ENCODE measurements around the gene COA8. TPM values are rescaled to one million over a fixed set of nuclear protein-coding genes. Genes with fewer than 3 reads are reported as not detected.
"Not testable (repeated sequence)": the region's sequence is repeated elsewhere in the genome, so short reads cannot be mapped to it uniquely, and the experiment has no call there.

The COA8 gene
- total RNA-seq, 2 donors from 2014 or later, result 40.0 to 47.8 TPM

DNA sequence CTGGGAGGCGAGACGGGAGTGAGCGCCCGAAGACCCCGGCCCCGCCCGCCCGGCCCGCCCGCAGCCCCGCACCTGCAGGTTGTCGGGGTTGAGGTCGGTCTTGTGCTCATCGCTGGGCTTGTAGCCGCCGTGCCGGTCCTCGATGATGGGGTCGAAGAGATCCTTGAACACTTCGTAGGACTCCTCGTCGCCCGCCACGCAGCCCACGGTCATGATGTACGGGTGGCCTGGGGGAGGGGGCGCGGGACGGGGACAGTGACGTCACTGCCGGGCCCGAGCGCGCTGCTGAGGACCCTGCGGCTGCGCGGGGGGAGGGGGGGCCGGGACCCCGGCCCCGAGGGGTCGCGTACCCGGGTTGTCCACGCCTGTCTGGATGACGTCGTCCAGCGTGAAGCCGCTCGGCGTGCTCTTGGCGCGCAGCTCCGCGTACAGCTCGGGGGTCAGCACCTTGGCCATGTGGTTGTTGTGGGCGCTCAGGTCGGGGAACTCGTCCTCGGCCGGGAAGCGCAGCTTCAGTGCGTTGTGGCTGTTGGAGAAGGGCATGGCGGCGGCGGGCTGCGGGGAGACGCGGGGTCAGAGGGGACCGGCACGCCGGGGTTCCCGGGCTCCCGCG lies 40.7 kb upstream of the COA8 start:
- Mint-ChIP-seq H3K36me3 (ENCODE audit: insufficient read depth in 2 of 2) (peaks cover 0 to 1% of the 10 kb centered on the region in 2 donors), H3K4me1 (ENCODE audit: low read depth) (peaks cover 17% of the 10 kb centered on the region), H3K27me3 (ENCODE audit: low read depth) (no peaks in the 10 kb centered on the region), H3K4me3 (peak overlapping the region; percentile 43 to 50), H3K27ac (no peak overlapping the region), H3K9me3 (no peaks in the 10 kb centered on the region)
- ATAC-seq (replicated peaks in 1 of 2), result no peak
- no peak for DNase-seq

DNA sequence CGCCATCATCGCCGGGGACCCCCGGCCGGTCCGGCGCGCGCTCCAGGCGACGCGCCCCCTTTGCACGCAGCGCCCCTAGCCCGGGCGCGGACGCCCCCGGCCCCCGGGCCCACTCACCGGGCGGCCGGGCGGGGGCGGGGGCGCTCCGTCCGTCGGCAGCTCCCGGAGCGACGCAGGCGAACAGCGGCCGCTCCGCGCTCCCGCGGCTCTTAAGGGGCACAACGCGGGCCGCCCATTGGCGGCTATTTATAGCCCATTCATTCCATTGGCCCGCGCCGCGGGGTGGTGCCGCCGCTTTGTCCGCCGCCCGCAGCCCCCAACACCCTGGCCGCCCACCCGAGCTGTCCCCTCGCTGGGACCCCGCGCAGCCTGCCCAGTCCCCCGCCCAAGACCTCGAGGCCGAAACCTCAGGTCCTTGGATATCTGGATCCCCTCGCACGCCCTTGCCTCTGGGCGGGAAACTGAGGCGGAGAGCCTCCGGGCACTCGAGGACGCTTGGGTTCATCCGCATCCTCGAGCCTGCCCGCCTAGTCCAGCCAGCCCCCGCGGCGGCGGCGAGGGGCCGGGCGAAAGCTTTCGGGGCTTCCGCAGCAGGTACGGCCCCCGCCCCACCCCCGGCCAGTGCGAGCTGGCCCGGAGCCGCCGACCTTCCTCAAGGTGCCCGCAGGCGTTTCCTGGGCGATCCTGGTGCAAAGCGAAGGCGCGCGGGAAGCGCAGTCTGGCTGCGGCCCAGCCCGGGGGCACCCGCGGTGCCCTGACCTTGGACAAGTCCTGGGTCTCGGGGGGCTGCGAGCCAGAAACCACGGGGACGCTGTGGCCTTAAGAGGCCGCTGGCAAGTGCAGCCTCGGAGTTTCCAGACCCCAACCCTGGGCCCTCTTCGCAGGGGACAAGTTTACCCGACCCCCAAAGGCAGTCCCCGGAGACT lies 39.8 kb upstream of the COA8 start, which contains the start of gene CKB:
Gene CKB, minus strand, starts transcription at position 182 of the 926 bp plus-strand sequence. CDS start 337 bp downstream, outside the sequence.
- Mint-ChIP-seq H3K4me1 (ENCODE audit: low read depth) (peaks cover 26% of the 10 kb centered on the region), H3K4me3 (peak within 1 kb of the TSS; percentile 43 to 50), H3K27ac (no peak within 1 kb of the TSS), H3K27me3 (ENCODE audit: low read depth) (no peaks in the 10 kb centered on the region), H3K36me3 (ENCODE audit: insufficient read depth in 2 of 2) (peaks cover 0 to 1% of the 10 kb centered on the region in 2 donors), H3K9me3 (no peaks in the 10 kb centered on the region)
- DNase-seq (peak; percentile 38 to 41), ATAC-seq (replicated peaks in 1 of 2) (peak; percentile 16 to 21)

DNA sequence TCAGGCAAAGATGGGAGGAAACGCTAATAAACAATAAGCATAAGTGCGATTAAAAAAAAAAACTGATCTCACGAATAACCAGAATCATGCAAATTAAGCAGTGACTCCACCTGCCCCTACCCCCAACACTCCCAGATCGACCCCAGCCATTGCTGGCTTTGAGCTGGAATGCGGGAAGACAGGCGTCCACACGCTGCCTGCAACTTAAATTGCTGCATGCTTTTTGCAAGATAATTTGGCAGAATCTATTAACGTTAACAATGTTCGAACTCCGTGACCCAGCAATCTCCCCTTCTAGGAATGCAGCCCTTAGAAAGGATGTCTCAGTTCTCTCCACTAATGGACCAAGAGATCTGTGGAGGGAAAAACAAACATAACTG lies 39.2 kb upstream of the COA8 start:
- no peak for ATAC-seq (replicated peaks in 1 of 2)
- Mint-ChIP-seq H3K4me3 (peak overlapping the region; percentile 25 to 37), H3K9me3 (no peaks in the 10 kb centered on the region)

DNA sequence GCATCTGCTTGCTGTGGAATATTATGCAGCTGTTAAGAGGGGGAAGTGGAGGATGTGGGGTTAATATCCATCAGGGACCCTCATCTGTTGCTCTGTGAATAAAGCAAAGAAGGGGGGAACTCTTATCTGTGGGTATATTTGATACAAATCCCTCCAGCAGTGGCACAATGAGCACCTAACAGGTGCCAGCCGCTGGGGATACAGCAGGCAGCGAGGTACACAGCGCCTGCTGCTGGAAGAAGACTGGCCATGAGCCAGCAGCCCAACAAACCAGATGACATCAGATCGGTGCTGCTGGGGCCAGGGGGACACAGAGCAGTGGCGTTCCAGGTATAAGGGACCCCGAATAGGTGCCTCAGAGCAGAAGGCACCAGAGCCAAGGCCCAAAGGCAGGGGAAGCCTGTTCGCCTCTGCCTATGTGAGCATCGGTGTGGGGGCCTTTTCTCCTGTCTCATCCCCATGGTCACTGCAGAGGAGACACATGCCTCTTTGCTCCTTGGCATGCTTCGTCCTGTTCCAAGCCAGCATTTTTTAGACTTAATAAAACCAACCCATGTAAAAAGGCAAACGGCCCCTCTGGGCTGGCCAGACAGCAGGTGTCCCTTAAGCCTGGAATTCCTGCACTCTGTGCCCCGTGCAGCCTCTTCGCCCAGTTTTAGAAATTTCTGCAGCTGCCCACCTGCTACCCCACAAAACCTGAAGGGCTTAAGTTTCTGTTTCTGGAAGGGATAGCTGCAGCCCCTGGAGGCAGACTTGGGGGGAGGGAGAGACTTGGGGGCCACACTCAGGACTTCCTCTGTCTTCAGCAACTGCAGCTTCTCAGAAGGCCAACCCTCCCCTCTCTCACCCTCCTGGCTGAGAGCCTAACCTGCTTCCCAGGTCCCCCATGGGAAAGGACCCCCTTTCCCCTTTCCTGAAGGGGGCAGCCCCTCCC lies 38.5 kb upstream of the COA8 start:
- no peak for ATAC-seq (replicated peaks in 1 of 2)
- Mint-ChIP-seq H3K27me3 (ENCODE audit: low read depth) (no peaks in the 10 kb centered on the region), H3K4me1 (ENCODE audit: low read depth) (peaks cover 28% of the 10 kb centered on the region), H3K36me3 (ENCODE audit: insufficient read depth in 2 of 2) (peaks cover 1 to 2% of the 10 kb centered on the region in 2 donors), H3K27ac (no peak overlapping the region), H3K4me3 (no peak overlapping the region), H3K9me3 (no peaks in the 10 kb centered on the region)
- DNase-seq, result no peak

More for the DNA sequence above, 39.2 kb upstream of the COA8 start:
- Mint-ChIP-seq H3K36me3 (ENCODE audit: insufficient read depth in 2 of 2) (peaks cover 0 to 1% of the 10 kb centered on the region in 2 donors), H3K4me1 (ENCODE audit: low read depth) (peaks cover 32% of the 10 kb centered on the region), H3K27ac (no peak overlapping the region), H3K27me3 (ENCODE audit: low read depth) (no peaks in the 10 kb centered on the region)
- DNase-seq, result no peak

DNA sequence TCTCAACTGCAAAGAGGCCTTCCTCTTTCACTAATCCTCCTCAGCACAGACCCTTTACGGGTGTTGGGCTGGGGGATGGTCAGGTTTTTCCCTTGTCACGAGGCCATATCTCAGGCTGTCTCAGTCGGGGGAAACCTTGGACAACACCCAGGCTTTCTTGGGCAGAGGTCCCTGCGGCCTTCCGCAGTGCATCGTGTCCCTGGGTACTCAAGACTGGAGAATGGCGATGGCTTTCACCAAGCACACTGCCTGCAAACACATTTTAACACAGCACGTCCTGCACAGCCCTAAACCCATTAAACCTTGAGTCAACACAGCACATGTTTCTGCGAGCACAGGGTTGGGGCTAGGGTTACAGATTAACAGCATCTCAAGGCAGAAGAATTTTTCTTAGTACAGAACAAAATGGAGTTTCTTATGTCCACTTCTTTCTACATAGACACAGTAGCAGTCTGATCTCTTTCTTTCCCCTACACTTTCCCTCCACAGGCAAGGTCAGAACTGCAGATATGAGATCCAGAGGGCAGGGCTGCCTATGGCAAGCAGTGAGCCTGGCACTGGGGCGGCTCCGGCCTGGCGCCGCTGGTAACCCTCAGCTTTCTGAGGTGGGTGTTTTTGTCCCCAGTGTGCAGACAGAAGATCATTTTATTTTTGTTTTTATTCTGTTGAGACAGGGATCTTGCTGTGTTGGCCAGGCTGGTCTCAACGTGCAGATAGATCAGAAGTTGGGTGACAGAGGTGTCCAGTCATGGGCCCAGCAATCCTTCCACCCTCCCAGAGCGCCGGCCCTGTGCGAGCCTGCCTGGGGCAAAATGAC lies 37.1 kb upstream of the COA8 start:
- not testable (repeated sequence) for H3K27ac Mint-ChIP-seq; H3K36me3 Mint-ChIP-seq (ENCODE audit: insufficient read depth in 2 of 2); H3K27me3 Mint-ChIP-seq (ENCODE audit: low read depth); ATAC-seq (replicated peaks in 1 of 2); H3K4me3 Mint-ChIP-seq; DNase-seq; H3K9me3 Mint-ChIP-seq
- peaks cover 28% of the 10 kb centered on the region for H3K4me1 Mint-ChIP-seq (ENCODE audit: low read depth)

DNA sequence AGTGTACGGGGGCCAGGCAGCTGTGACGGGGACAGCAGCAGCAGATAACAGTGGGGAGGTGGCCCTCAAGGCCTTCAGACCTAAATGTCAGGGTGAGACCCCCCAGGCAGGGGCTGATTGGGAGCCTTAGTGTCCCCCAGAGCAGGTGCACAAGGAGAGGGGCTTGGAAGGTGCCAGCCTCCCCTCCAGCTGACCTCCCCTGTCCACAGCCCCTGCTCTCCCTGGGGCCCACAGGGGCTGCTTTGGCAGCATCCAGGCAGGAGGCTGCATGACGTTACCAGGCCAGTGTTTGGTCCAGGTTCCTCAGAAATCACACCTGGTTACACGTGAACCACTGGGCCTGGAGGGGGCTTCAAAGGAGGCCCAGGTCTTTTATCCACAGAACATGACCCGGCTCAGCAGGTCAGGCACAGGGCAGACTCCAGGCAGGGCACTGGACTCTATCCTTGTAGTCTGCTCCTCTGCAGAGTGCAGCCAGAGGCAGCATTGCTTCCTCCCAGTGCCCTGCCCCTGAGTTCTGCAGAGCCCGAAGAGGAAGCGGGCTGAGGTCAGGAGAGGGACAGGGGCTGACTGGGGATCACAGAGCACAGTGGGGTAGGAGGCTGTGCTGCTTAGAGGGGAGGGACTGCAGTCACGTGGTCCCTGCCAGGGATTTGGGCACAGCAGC lies 36.4 kb upstream of the COA8 start:
- no peaks in the 10 kb centered on the region for H3K9me3 Mint-ChIP-seq
- no peak overlapping the region for H3K4me3 Mint-ChIP-seq
- peaks cover 1 to 3% of the 10 kb centered on the region in 2 donors for H3K36me3 Mint-ChIP-seq (ENCODE audit: insufficient read depth in 2 of 2)
- no peak overlapping the region for H3K27ac Mint-ChIP-seq
- ATAC-seq (replicated peaks in 1 of 2), result no peak
- peaks cover 35% of the 10 kb centered on the region for H3K4me1 Mint-ChIP-seq (ENCODE audit: low read depth)
- H3K27me3 Mint-ChIP-seq (ENCODE audit: low read depth), result no peaks in the 10 kb centered on the region
- no peak for DNase-seq

DNA sequence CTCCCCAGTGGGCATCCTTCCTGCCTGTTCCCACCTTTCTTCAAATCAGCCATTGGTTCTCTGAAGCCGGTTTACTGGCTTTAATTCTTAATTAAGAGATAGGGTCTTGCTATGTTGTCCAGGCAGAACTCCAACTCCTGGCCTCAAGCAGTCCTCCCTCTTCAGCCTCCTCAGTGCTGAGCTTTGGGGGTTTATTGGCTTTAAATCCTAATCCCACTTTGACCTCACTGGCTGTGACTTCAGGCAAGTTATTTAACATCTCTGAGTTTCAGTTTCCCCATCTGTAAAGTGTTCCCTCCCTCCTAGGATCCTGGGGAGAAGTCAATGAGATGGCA lies 35.9 kb upstream of the COA8 start:
- H3K4me3 Mint-ChIP-seq, result peak overlapping the region in 1 of 2 donors; percentile 88
- peaks cover 1 to 3% of the 10 kb centered on the region in 2 donors for H3K36me3 Mint-ChIP-seq (ENCODE audit: insufficient read depth in 2 of 2)
- no peak for ATAC-seq (replicated peaks in 1 of 2)
- H3K27me3 Mint-ChIP-seq (ENCODE audit: low read depth), result no peaks in the 10 kb centered on the region
- no peak overlapping the region for H3K27ac Mint-ChIP-seq
- H3K4me1 Mint-ChIP-seq (ENCODE audit: low read depth), result peaks cover 37% of the 10 kb centered on the region
- no peaks in the 10 kb centered on the region for H3K9me3 Mint-ChIP-seq
- no peak for DNase-seq

DNA sequence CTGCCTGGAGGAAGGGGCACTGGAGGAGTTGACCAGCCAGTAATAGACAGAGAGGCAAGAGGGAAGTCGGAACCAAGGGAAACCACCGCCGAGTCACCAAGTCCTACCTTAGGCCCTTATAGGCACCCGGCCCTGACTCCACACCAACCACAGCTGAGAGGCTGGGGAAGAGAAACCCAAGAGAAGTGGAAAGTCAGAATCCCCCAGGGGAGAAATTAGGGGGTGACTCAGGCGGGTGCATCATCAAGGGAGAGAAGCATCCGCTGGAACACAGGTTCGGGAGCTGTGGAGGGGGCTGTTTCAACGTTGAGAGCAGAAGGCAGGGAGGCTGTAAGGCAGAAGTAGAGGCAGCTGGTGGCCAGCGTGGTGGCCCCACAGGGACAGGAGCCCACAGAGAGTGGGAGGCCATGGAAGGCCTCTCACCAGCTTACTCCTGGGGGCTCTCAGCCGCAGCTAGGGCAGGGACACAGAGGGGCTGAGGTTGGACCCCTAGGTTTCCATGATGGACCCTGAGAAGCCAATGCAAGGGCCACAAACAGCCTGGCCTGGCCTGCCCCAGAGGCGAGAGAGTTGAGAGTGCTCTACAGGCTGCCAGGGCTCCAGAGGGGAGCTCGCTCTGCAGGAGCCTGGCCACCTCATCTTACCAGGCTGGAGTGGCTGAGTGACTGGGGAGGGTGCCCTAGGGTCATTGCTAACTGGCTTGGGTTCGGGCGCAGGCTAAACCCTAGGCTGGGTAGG lies 35.2 kb upstream of the COA8 start:
- Mint-ChIP-seq H3K27ac (peak overlapping the region; percentile 82), H3K4me3 (peak overlapping the region; percentile 84 to 88), H3K36me3 (ENCODE audit: insufficient read depth in 2 of 2) (peaks cover 1 to 3% of the 10 kb centered on the region in 2 donors), H3K9me3 (no peaks in the 10 kb centered on the region), H3K4me1 (ENCODE audit: low read depth) (peaks cover 37% of the 10 kb centered on the region), H3K27me3 (ENCODE audit: low read depth) (no peaks in the 10 kb centered on the region)
- peak; percentile 46 to 50 for ATAC-seq (replicated peaks in 1 of 2)
- peak; percentile 35 to 55 for DNase-seq

DNA sequence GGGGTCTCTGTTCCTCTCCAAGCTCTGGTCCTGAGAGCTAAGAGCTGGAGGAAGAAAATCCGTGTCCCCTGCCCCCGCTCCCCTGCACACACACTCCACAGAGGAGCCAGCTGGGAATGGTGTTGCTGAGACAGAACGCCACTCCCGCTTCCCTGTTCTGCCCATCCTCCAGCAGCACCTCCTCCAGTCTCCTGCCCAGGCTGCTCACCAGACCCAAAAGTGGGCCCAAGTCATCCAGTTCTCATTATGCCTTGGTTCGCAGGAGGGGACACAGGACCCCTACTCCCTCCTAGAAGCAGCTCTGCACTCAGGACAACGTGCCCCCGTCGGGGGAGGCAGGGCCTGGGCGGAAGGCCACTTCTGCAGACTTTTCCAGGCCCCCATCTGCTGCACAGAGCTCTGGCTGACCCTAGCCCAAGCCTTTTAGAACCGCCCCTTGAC lies 34.6 kb upstream of the COA8 start:
- ATAC-seq (replicated peaks in 1 of 2) (no peak), DNase-seq (no peak)
- Mint-ChIP-seq H3K4me3 (peak overlapping the region; percentile 84 to 88), H3K4me1 (ENCODE audit: low read depth) (peaks cover 37% of the 10 kb centered on the region), H3K27me3 (ENCODE audit: low read depth) (no peaks in the 10 kb centered on the region), H3K36me3 (ENCODE audit: insufficient read depth in 2 of 2) (peaks cover 1 to 3% of the 10 kb centered on the region in 2 donors), H3K27ac (peak overlapping the region; percentile 67), H3K9me3 (no peaks in the 10 kb centered on the region)

DNA sequence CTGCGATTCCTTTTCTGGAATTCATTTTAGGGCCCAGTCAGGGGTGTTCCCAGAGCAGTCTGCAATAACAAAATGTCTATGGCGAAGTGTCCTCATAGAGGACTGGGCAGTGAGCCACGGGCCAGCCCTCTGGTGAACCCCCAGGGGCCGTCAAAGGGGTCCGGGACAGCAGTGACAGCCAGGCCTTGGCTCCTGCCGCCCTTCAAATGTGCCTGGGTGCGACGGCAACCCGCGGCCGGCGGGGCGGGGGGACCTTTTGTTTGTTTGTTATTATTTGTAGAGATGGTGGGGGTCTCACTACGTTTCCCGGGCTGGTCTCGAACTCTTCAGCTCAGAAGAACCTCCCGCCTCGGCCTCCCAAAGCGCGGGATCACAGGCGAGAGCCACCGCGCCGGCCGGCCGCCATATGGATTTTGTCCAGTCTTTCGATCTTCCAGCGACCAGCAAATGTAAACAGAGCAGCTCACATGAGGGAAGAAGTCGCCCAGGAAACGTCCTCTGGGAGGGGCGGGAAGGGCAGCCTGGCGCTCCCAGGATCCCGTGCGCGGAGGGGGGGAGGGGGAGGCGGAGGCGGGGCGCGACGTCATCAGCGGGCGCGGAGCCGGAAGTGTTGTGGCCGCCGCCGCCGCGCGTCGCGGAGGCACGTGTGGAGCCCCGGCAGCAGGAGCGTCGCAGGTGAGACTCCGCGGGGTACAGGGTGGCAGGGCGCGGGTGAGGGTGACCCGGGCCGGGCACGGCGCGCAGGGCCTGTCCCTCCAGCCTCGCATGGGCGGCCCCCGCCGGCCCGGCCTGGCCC lies 34.0 kb upstream of the COA8 start, which contains the start of gene TRMT61A:
Gene TRMT61A, plus strand, starts transcription at position 610 of the 796 bp plus-strand sequence. CDS start 783 bp downstream, outside the sequence.
- Mint-ChIP-seq H3K4me3 (peak within 1 kb of the TSS; percentile 84 to 88), H3K36me3 (ENCODE audit: insufficient read depth in 2 of 2) (peaks cover under 1 to 3% of the 10 kb centered on the region in 2 donors), H3K9me3 (no peaks in the 10 kb centered on the region), H3K4me1 (ENCODE audit: low read depth) (peaks cover 37% of the 10 kb centered on the region), H3K27me3 (ENCODE audit: low read depth) (no peaks in the 10 kb centered on the region), H3K27ac (peak within 1 kb of the TSS; percentile 93)
- DNase-seq (peak; percentile 76 to 78), ATAC-seq (replicated peaks in 1 of 2) (peak; percentile 83 to 85)
